Measurements from ENCODE around the gene CENPN. TPM values are rescaled to one million over a fixed set of nuclear protein-coding genes. Genes with fewer than 3 reads are reported as not detected.

CENPN gene
- total RNA-seq, 2 donors from 2014 or later, result 27.9 to 49.5 TPM

DNA sequence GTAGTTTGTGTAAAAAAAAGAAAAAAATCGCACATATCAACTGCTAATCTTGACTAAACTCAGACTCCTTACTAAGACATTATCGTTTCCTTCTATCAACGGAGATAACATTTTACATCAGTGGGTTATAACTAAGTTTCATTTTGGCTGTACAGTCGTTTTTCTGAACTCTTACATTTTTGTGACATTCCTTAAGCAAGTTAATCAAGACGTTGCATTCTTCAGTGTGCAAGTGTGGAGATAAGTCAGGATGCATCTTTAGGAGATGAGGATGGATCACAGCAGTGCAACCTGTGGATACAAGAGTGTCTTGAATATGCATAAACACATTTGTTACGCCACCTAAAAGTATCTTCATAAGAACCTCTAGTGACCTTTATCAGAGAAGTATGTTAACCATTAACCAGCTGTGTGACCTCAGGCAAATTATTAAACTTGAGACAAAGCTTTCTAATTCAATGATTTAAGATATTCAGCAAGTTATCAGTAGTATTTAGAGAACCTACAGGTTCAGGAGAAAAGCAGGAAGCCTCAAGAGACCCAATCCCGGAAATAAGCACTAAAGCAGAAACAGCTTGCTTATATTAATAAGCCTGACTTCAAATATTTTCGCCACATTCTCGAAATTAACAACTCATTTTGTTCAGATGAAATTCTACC, 9.7 kb upstream of the CENPN start:
- DNase-seq (ENCODE audit: low spot score), result no peak
- peaks cover 4% of the 10 kb centered on the region for H3K36me3 Mint-ChIP-seq
- peaks cover 33 to 45% of the 10 kb centered on the region in 2 donors for H3K4me1 Mint-ChIP-seq (ENCODE audit: low read depth in 2 of 2)

DNA sequence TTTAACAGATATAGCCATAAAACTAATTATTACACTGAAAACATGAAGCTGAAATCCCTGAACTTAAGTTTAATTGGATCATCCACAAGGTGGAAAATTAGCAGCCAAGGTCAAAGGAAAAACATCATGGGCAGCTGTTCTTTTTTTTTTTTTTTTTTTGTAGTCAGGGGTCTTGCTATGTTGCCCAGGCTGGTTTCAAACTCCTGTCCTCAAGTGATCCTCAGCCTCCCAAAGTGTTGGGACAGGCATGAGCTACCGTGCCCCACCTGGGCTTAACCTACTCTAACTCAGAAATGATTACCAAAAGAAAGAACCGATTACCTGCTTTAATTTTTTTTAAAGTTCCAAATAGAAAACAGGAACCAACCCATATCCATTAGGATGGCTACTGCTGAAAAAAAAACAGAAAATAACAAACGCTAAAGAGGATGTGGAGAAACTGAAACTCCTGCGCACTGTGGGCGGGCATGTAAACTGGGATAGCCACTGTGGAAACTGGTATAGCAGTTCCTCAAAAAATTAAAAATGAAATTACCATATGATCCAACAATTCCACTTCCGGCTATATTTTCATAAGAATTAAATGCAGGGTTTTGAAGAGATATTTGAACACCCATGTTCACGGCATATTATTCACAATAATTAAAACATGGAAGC, 8.9 kb upstream of the CENPN start:
- Mint-ChIP-seq H3K27me3 (no peaks in the 10 kb centered on the region), H3K4me1 (ENCODE audit: low read depth in 2 of 2) (peaks cover 37 to 53% of the 10 kb centered on the region in 2 donors), H3K27ac (peak overlapping the region; percentile 90 to 95), H3K36me3 (no peaks in the 10 kb centered on the region), H3K4me3 (peak overlapping the region; percentile 90), H3K9me3 (no peaks in the 10 kb centered on the region)
- DNase-seq (ENCODE audit: low spot score) (no peak), ATAC-seq (no peak)

More for the DNA sequence above, 9.7 kb upstream of the CENPN start:
- Mint-ChIP-seq H3K4me3 (peak overlapping the region; percentile 90), H3K27ac (peak overlapping the region; percentile 90 to 95), H3K27me3 (no peaks in the 10 kb centered on the region), H3K9me3 (no peaks in the 10 kb centered on the region)
- ATAC-seq, result peak; percentile 59 to 60

DNA sequence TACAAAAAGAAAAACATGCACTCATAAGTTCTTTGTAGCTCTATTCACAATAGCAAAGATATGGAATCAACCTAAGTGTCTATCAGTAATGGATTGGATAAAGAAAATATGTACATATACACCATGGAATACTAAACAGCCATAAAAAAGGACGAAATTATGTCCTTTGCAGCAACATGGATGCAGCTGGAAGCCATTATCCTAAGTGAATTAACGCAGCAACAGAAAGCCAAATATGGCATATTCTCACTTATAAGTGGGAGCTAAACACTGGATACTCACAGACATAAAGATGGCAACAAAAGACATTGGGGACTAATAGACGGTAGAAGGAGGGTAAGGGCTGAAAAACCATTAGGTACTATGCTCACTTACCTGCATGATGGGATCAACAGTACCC, 6.1 kb upstream of the CENPN start:
- DNase-seq (ENCODE audit: low spot score) (no peak), ATAC-seq (no peak)
- no peaks in the 10 kb centered on the region for H3K27me3 Mint-ChIP-seq
- no peaks in the 10 kb centered on the region for H3K9me3 Mint-ChIP-seq
- peak overlapping the region in 1 of 2 donors; percentile 51 for H3K27ac Mint-ChIP-seq
- H3K4me1 Mint-ChIP-seq (ENCODE audit: low read depth in 2 of 2), result peaks cover 56 to 75% of the 10 kb centered on the region in 2 donors
- no peak overlapping the region for H3K4me3 Mint-ChIP-seq
- peaks cover 3% of the 10 kb centered on the region for H3K36me3 Mint-ChIP-seq

DNA sequence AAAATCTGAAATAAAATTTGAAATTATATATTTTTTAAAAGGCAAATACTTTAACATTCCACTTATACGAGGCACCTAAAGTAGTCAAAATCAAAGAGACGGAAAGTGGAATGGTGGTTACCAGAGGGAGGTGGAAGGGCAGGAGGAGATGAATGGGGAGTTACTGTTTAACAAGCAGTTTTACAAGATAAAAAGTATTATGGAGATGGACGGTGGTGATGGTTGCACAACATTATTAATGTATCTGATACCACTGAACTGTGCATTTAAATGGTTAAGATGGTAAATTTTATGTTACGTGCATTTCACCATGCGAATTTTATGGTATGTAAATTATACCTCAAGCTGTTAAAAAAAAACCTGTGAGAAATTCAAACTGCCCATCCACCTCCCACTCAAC, 5.7 kb upstream of the CENPN start:
- H3K9me3 Mint-ChIP-seq, result no peaks in the 10 kb centered on the region
- H3K27me3 Mint-ChIP-seq, result no peaks in the 10 kb centered on the region
- H3K4me3 Mint-ChIP-seq, result no peak overlapping the region
- DNase-seq (ENCODE audit: low spot score) (no peak), ATAC-seq (no peak)
- peaks cover 5% of the 10 kb centered on the region for H3K36me3 Mint-ChIP-seq
- H3K4me1 Mint-ChIP-seq (ENCODE audit: low read depth in 2 of 2), result peaks cover 59 to 79% of the 10 kb centered on the region in 2 donors
- H3K27ac Mint-ChIP-seq, result peak overlapping the region in 1 of 2 donors; percentile 51

DNA sequence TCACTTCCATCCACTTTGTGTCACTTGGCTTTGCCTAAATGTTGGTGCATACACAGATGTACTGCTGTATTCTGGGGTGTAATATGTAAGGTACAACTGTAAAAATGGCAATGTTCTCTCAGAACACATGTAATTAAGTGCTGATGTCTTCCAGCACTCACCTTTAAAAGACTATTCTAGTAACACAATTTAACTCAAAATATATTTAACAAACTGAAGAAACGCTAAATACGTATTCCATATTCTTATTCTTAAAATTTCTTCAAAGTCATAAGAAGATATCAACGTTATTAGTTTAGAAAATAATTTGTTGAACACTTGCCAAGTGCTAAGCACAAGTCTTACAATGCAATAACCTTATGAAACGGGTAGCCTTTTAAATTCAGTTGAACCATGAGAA, 4.0 kb upstream of the CENPN start:
- peak overlapping the region; percentile 92 to 98 for H3K27ac Mint-ChIP-seq
- H3K9me3 Mint-ChIP-seq, result no peaks in the 10 kb centered on the region
- peaks cover 5% of the 10 kb centered on the region for H3K36me3 Mint-ChIP-seq
- DNase-seq (ENCODE audit: low spot score), result no peak
- ATAC-seq, result no peak
- no peaks in the 10 kb centered on the region for H3K27me3 Mint-ChIP-seq
- H3K4me3 Mint-ChIP-seq, result peak overlapping the region; percentile 99
- peaks cover 56 to 70% of the 10 kb centered on the region in 2 donors for H3K4me1 Mint-ChIP-seq (ENCODE audit: low read depth in 2 of 2)

DNA sequence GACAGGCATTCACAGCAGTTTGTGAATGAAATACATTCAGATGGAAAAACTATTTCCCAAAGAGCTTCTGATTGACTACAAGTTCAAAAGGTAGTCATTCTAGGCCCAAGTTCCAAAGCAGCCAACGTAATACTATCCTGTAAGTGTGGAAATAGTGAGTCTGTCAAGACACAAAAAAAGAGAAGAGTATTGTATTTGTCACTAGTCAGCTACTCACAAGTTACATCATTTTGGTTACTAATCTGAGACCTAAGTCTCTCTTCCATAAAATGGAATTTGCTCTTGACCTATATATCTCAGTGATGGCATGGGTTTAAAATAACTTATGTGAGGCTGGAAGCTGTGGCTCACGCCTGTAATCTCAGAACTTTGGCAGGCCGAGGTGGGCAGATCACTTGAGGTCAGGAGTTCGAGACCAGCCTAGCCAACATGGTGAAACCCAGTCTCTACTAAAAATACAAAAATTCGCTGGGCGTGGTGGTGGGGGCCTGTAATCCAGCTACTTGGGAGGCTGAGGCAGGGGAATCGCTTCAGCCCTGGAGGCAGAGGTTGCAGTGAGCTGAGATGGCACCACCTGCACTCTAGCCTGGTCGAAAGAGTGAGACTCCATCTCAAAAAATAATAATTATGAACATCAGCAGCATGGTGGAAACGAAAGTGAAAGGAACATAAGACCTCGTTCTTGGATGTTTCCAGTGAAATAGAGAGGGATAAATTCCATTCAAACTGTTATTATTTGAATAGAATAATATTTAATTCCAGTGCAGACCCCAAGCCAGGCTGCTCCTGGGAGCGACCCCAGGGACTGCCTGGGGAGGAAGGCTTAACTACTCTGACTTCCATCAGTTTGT, 3.2 kb upstream of the CENPN start:
- Mint-ChIP-seq H3K27me3 (no peaks in the 10 kb centered on the region), H3K36me3 (peaks cover 5% of the 10 kb centered on the region)

DNA sequence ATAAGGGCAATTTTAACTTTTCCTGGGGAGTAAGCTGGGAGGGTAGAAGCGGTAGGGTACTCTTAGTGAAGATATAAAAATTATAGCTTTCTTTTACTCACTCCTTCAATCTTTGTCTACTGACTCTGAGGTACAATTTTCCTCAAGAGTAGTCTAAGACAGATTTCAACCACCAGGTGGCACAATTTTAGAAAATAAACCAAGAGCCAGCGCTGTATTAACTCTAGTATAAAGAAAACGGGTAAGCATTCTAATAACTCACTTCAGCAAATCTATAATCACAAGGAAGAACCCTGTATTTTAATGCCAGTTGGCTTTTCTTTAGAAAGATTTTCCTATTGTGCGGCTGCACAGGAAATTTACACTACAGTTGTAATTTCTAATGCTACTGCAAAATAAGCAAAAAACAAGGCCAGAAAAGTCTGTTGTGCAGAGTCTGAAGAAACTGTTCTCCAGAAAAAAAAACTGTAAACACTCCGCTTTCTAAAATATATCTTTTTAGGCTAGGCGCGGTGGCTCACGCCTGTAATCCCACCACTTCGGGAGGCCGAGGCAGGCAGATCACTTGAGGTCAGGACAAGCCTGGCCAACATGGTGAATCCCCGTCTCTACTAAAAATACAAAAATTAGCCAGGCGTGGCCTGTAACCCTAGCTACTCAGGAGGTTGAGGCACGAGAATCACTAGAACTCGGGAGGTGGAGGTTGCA, 2.2 kb upstream of the CENPN start:
- H3K27ac Mint-ChIP-seq, result peak overlapping the region; percentile 92 to 98
- H3K4me3 Mint-ChIP-seq, result peak overlapping the region; percentile 99
- DNase-seq (ENCODE audit: low spot score), result no peak
- H3K4me1 Mint-ChIP-seq (ENCODE audit: low read depth in 2 of 2), result peaks cover 52 to 55% of the 10 kb centered on the region in 2 donors
- ATAC-seq, result no peak
- peaks cover 5% of the 10 kb centered on the region for H3K36me3 Mint-ChIP-seq
- no peaks in the 10 kb centered on the region for H3K9me3 Mint-ChIP-seq
- no peaks in the 10 kb centered on the region for H3K27me3 Mint-ChIP-seq

More for the DNA sequence above, 3.2 kb upstream of the CENPN start:
- peak overlapping the region; percentile 99 for H3K4me3 Mint-ChIP-seq
- ATAC-seq (no peak), DNase-seq (ENCODE audit: low spot score) (no peak)
- H3K9me3 Mint-ChIP-seq, result no peaks in the 10 kb centered on the region
- peak overlapping the region; percentile 92 to 98 for H3K27ac Mint-ChIP-seq
- peaks cover 59 to 64% of the 10 kb centered on the region in 2 donors for H3K4me1 Mint-ChIP-seq (ENCODE audit: low read depth in 2 of 2)

DNA sequence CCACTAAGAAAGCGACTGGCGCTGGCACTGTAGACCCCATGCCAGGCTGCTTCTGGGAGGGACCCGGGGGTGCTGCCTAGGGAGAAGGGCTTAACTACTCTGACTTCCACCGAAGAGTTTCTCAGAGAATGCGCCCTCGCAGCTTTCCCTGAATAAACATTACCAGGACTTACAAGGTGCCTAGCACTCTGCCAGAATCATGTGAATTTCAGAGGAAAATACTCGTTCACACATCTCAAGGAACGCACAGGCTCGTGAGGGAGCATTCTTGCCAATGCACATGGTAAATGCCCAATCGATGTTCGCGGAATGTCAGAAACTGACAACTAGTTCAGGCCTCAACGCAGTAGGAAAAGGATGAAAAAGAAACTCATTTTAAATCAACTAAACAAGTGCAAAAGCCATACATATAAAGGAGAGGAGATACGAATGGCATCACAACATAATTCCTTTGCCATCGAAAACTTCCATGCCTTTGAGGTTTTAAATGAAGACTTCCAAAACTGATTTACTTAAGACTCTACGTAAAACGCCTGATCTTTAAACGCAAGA, 1.3 kb upstream of the CENPN start:
- no peaks in the 10 kb centered on the region for H3K9me3 Mint-ChIP-seq
- no peak for DNase-seq (ENCODE audit: low spot score)
- peaks cover 47 to 49% of the 10 kb centered on the region in 2 donors for H3K4me1 Mint-ChIP-seq (ENCODE audit: low read depth in 2 of 2)
- H3K4me3 Mint-ChIP-seq, result peak overlapping the region; percentile 99
- H3K27me3 Mint-ChIP-seq, result no peaks in the 10 kb centered on the region
- no peak for ATAC-seq
- peaks cover 5% of the 10 kb centered on the region for H3K36me3 Mint-ChIP-seq
- peak overlapping the region; percentile 95 to 98 for H3K27ac Mint-ChIP-seq

DNA sequence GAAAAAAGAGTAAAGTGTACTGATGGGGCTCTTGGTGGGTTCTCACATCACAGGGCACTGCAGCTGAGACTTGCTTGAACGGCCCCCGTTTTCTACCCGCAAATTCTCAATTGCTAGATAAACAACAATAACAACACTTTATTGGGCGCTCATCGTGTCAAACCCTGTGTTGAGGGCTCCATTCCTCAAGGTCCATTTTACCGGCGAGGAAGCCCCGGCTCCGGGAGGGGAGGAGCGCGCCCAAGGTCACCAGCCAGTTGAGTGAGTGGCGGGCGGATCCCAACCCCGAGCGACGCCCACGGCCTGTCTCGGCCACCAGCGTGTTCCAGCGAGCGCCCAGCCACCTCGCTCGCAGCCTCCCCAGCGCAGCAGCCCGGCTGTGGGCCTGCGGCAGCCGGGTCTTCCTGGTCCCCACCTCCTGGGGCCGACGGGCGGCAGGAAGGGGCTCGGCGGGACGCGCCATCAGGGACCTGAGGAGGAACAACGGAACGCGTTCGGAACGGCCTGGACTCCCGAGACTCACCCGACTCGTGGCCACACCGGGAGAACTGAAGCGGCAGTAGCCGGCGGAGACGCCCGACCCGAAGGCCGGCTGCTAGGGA, 702 bp upstream of the CENPN start:
- ATAC-seq, result peak; percentile 68 to 70
- DNase-seq (ENCODE audit: low spot score), result peak; percentile 88
- Mint-ChIP-seq H3K9me3 (no peaks in the 10 kb centered on the region), H3K4me3 (peak overlapping the region; percentile 99), H3K27ac (peak overlapping the region; percentile 95 to 98), H3K36me3 (peaks cover 5% of the 10 kb centered on the region), H3K27me3 (no peaks in the 10 kb centered on the region), H3K4me1 (ENCODE audit: low read depth in 2 of 2) (peaks cover 42 to 48% of the 10 kb centered on the region in 2 donors)

DNA sequence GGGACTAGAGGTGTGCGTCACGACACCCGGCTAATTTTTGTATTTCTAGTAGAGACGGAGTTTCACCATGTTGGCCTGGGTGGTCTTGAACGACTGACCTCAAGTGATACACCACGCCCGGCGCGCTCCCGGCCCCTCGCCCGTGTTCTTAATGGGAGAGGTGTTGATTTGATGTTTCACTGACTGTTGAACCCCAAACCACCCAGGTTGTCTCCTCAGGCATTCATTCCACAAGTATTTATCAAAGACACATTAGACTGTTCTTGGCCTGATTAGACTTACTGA, 1.4 kb downstream of the CENPN start:
- Mint-ChIP-seq H3K36me3 (peaks cover 15% of the 10 kb centered on the region), H3K4me1 (ENCODE audit: low read depth in 2 of 2) (peaks cover 29 to 35% of the 10 kb centered on the region in 2 donors), H3K9me3 (no peaks in the 10 kb centered on the region), H3K4me3 (peak overlapping the region; percentile 99), H3K27me3 (no peaks in the 10 kb centered on the region), H3K27ac (peak overlapping the region; percentile 74 to 98)
- no peak for ATAC-seq
- no peak for DNase-seq (ENCODE audit: low spot score)

DNA sequence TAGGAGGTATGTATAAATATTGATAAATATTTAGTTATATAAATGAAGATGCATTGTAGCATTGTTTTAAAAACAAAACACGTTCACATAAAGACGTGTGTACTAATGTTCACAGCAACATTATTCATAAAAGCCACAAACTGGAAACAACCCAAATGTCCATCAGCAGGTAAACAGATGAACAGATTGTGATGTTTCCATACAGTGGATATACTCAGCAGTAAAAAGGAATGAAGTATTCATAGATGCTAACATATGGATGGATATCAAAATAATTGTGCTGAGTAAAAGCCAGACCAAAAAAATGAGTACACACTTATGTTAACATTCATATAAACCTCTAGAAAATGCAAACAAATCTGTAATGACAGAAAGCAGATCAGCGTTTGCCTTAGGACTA, 6.0 kb downstream of the CENPN start:
- DNase-seq (ENCODE audit: low spot score), result no peak
- Mint-ChIP-seq H3K27ac (no peak overlapping the region), H3K9me3 (no peaks in the 10 kb centered on the region), H3K36me3 (peaks cover 15% of the 10 kb centered on the region), H3K4me1 (ENCODE audit: low read depth in 2 of 2) (peaks cover 0 to 10% of the 10 kb centered on the region in 2 donors), H3K27me3 (no peaks in the 10 kb centered on the region), H3K4me3 (no peak overlapping the region)
- ATAC-seq, result no peak

DNA sequence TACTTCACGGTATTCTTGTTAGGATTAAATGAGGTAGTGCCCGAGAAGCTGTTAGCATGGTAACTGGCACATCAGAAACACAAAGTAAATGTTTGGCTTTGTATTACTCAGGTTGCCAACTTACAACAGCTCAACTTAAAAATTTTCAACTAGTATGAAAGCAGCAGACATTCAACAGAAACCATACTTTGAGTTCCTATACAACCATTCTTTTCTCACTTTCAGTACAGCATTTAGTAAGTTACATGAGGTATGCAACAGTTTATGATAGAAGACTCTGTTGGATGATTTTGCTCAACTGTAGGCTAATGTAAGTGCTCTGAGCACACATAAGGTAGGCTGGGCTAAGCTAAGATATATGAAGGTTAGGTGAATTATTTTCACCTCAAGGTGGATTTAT, 7.7 kb downstream of the CENPN start:
- no peaks in the 10 kb centered on the region for H3K27me3 Mint-ChIP-seq
- H3K4me3 Mint-ChIP-seq, result no peak overlapping the region
- ATAC-seq (no peak), DNase-seq (ENCODE audit: low spot score) (no peak)
- no peak overlapping the region for H3K27ac Mint-ChIP-seq
- peaks cover 23% of the 10 kb centered on the region for H3K36me3 Mint-ChIP-seq
- H3K4me1 Mint-ChIP-seq (ENCODE audit: low read depth in 2 of 2), result peaks cover 0 to 5% of the 10 kb centered on the region in 2 donors
- H3K9me3 Mint-ChIP-seq, result no peaks in the 10 kb centered on the region

DNA sequence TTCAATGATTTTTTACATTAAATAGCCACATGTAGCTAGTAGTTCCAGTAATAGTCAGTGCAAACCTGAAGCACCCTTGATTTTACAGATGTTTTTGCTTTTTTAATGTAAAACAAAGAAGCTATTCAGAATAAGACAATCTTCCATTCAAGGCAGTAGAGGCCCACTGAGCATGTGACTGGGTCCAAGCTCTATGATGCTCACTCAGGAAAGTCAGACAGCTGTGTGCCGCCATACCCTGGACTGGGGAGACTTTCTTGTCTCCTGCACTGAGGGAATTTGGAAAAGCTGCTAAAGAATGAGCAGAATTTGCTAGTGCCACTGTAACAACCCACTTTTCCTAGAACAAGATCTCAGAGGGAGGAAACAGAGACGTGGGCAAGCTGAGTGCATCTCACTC, 11.5 kb downstream of the CENPN start:
- Mint-ChIP-seq H3K9me3 (no peaks in the 10 kb centered on the region), H3K27ac (no peak overlapping the region), H3K36me3 (peaks cover 13% of the 10 kb centered on the region), H3K27me3 (no peaks in the 10 kb centered on the region), H3K4me1 (ENCODE audit: low read depth in 2 of 2) (no peaks in the 10 kb centered on the region), H3K4me3 (no peak overlapping the region)
- DNase-seq (ENCODE audit: low spot score) (no peak), ATAC-seq (no peak)
